ENCODE results near the gene VWA8.

VWA8 gene

GRCh38 chr13:41533266-41534052 is 427.4 kb downstream of the VWA8 start:
- Histone ChIP-seq H3K27me3 (ENCODE audit: insufficient read depth, low read length) (peaks cover 5% of the 10 kb centered on the region), H3K4me3 (ENCODE audit: low read depth, low read length) (no peak overlapping the region), H3K4me1 (ENCODE audit: control insufficient read depth, insufficient read depth, low read length, unreplicated experiment) (no peaks in the 10 kb centered on the region), H2AFZ (ENCODE audit: low read length, unreplicated experiment) (no peak overlapping the region), H3K27ac (ENCODE audit: low read depth, low read length) (no peak overlapping the region), H3K79me2 (ENCODE audit: control insufficient read depth, insufficient read depth, low read length, unreplicated experiment) (no peaks in the 10 kb centered on the region), H3K36me3 (ENCODE audit: insufficient read depth, low read length) (no peaks in the 10 kb centered on the region)

GRCh38 chr13:41528021-41528420 is 432.9 kb downstream of the VWA8 start:
- H3K4me3 ChIP-seq (ENCODE audit: low read depth, low read length) = no peak overlapping the region
- no peaks in the 10 kb centered on the region for H3K79me2 ChIP-seq (ENCODE audit: control insufficient read depth, insufficient read depth, low read length, unreplicated experiment)
- H3K27me3 ChIP-seq (ENCODE audit: insufficient read depth, low read length) = peaks cover 24% of the 10 kb centered on the region
- no peaks in the 10 kb centered on the region for H3K36me3 ChIP-seq (ENCODE audit: insufficient read depth, low read length)
- no peaks in the 10 kb centered on the region for H3K4me1 ChIP-seq (ENCODE audit: control insufficient read depth, insufficient read depth, low read length, unreplicated experiment)
- H2AFZ ChIP-seq (ENCODE audit: low read length, unreplicated experiment) = no peak overlapping the region
- H3K27ac ChIP-seq (ENCODE audit: low read depth, low read length) = no peak overlapping the region

DNA sequence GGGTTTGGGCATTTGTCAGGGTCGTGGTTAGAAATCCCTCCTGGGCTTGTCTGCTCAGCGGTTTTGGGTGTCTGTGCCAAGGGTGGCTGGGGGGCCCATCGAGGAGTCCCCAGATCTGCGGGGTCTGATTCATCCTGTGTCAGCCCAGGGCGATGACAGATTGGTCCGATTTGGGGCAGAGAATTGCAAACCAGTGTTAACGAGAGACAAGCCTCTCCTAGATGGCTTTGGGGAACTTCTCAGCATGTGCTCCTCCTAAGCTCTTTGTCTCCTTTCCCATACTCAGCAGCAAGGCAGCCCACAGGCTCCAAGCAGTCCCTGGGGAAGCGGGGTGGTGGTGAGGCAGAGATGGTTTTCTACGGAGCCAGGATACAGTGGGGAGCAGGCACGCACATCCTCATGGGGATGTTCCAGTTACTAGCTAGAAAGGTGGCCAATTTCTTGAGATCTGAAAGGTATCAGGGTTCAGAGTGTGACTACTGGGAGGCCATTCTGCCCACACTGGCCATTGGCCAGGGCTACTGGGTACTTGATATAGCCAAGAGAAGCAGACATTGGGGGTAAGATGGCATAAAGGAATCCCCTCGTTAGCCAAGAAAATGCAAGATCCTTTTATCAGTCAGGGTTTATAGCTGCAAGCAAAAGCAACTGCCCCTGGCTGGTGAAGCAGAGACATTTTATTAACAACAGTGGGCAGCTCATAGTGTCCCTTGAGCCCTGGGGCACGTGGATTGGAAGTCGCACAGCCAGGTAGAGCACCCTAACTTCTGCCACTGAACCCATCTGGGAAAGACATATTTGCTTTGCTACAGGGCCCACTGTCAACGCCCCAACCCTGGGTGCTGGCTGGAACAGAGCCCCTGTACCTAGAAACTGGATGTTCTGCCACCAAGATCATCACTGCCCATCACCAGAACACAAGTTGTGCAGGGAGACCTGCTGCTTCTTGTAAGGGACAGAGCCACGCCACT is 440.0 kb downstream of the VWA8 start:
- Histone ChIP-seq H3K27ac (ENCODE audit: low read depth, low read length) (no peak overlapping the region), H2AFZ (ENCODE audit: low read length, unreplicated experiment) (no peak overlapping the region), H3K27me3 (ENCODE audit: insufficient read depth, low read length) (no peaks in the 10 kb centered on the region; the same call in 1 of the 2 replicates), H3K36me3 (ENCODE audit: insufficient read depth, low read length) (no peaks in the 10 kb centered on the region), H3K4me1 (ENCODE audit: control insufficient read depth, insufficient read depth, low read length, unreplicated experiment) (no peaks in the 10 kb centered on the region), H3K79me2 (ENCODE audit: control insufficient read depth, insufficient read depth, low read length, unreplicated experiment) (no peaks in the 10 kb centered on the region), H3K4me3 (ENCODE audit: low read depth, low read length) (no peak overlapping the region)

- H3K27me3 ChIP-seq (ENCODE audit: insufficient read depth, low read length) = no peaks in the 10 kb centered on the region
- H2AFZ ChIP-seq (ENCODE audit: low read length, unreplicated experiment) = no peak overlapping the region
- H3K36me3 ChIP-seq (ENCODE audit: insufficient read depth, low read length) = no peaks in the 10 kb centered on the region
- no peak overlapping the region for H3K27ac ChIP-seq (ENCODE audit: low read depth, low read length)
- H3K4me1 ChIP-seq (ENCODE audit: control insufficient read depth, insufficient read depth, low read length, unreplicated experiment) = no peaks in the 10 kb centered on the region
- H3K79me2 ChIP-seq (ENCODE audit: control insufficient read depth, insufficient read depth, low read length, unreplicated experiment) = no peaks in the 10 kb centered on the region
- no peak overlapping the region for H3K4me3 ChIP-seq (ENCODE audit: low read depth, low read length)
These were observed 440.8 kb downstream of the VWA8 start for GRCh38 chr13:41520016-41520659.
